UCSD-AML1 (cell line): ENCODE measurements around the gene PRKAR1B.

ENCODE experiments used
- DNase-seq: peaks from one replicate; lab custom pipeline; 2025; ENCODE audit not compliant: unreplicated experiment; lab: John Stamatoyannopoulos, UW

Gene PRKAR1B

GRCh38 chr7:741850-742249, 14.8 kb upstream of the PRKAR1B start:
- no peak for DNase-seq

GRCh38 chr7:741191-741671, 14.2 kb upstream of the PRKAR1B start:
- no peak for DNase-seq

GRCh38 chr7:739983-740942, 13.2 kb upstream of the PRKAR1B start:
- DNase-seq = no peak

GRCh38 chr7:739455-739982, 12.4 kb upstream of the PRKAR1B start:
- DNase-seq = no peak

DNA sequence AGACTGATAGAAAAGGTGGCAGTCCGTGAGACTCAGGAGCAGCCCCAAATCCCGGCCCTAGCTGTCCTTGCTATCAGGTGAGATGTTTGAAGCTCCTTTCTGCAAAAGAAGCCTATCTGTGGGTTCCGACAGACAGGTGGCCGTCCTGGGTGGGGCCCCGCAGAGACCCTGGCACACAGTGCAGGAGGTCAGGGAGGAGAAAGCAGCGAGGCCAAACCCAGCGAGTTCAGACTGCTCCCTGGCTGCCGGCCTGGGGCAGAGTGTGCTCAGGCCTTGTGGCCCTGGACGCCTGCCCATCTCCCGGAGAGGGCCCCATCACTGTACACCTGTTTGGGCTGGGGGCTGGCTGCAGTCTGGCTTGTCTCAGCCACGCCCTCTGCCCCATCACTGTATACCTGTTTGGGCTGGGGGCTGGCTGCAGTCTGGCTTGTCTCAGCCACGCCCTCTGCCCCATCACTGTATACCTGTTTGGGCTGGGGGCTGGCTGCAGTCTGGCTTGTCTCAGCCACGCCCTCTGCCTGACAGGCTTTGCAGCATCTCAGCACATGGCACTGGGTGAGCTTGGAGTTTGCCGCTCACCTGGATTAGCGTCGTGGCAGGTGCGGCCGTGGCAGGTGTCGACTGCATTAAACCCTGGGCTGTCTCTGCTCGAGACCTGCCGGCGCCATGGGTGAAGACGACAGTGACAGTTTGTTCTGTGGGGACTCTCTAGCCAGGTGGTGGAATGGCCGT, 11.8 kb upstream of the PRKAR1B start:
- no peak for DNase-seq

- no peak for DNase-seq
These were observed 11.2 kb upstream of the PRKAR1B start for GRCh38 chr7:738241-738640.

DNA sequence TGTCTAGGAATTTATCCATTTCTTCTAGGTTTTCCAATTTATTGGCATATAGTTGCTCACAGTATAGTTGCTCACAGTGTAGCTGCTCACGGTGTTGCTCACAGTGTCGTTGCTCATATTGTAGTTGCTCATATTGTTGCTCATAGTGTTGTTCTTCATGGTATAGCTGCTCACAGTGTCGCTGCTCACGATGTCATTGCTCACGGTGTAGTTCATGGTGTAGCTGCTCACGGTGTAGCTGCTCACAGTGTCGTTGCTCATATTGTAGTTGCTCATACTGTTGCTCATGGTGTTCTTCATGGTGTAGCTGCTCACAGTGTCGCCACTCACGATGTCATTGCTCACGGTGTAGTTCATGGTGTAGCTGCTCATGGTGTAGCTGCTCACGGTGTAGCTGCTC, 7.7 kb upstream of the PRKAR1B start:
- no peak for DNase-seq

DNA sequence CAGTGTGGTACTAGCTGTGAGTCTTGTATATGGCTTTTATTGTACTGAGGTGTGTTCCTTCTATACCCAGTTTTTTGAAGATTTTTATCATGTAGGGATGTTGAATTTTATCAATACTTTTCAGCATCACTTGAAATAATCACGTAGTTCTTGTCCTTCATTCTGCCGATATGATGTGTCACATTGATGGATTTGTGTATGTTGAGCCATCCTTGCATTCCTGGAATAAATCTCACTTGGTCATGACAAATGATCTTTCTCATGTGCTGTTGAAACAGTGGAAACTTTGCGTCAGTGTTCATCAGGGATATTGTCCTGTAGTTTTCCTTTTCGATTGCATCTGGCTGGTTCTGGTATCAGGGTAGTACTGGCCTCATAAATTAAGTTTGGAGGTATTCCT, 7.1 kb upstream of the PRKAR1B start:
- no peak for DNase-seq

GRCh38 chr7:732556-732955, 5.5 kb upstream of the PRKAR1B start:
- no peak for DNase-seq

DNA sequence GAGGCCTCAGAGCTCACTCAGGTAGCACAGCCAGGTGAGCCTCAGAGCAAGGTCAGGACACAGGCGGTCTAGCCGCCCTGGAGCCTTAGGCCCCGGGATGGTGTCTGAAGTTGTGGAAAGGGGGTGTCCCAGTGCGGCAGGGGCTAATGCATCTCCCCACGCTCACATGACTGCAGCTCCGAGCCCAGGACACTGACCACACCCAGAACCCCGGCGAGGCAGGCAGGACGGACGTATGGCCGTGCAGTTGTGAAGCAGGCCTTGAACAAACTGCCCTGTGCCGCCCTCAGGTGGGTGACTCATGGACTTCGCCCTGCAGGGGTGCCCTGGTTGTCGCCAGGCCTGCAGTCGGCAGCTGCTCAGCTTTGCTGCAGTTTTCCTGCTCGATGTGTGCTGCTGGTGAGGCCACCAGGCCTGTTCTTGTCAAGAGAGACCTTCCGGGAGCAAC, 5.0 kb upstream of the PRKAR1B start:
- DNase-seq = no peak

DNA sequence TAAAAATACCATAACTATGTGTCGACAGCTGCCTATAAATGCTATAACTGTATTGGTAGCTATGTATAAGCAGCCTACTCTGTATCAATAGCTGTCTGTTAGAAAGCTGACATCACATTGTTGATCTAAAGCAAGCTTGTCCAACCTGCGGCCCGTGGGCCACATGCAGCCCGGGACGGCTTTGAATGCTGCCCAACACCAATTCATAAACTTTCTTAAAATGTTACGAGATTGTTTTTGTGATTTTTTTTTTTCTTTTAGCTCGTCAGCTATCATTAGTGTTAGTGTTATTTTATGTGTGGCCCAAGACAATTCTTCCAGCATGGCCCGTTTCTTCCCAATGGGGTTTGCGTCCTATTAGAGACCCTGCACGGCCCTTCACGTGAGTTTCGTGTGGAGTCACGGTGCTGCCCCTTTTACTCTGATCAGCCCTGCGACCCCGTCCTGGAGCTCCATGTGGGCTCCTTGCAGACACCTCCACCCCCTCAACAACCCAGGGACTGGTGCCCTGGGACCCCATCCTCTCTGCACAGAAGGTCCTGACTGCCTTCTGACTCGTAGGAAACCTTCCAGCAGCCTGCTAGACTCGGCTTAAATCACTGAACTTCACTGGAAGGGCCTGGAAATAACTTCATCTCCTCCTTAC, 4.5 kb upstream of the PRKAR1B start:
- DNase-seq = no peak

DNA sequence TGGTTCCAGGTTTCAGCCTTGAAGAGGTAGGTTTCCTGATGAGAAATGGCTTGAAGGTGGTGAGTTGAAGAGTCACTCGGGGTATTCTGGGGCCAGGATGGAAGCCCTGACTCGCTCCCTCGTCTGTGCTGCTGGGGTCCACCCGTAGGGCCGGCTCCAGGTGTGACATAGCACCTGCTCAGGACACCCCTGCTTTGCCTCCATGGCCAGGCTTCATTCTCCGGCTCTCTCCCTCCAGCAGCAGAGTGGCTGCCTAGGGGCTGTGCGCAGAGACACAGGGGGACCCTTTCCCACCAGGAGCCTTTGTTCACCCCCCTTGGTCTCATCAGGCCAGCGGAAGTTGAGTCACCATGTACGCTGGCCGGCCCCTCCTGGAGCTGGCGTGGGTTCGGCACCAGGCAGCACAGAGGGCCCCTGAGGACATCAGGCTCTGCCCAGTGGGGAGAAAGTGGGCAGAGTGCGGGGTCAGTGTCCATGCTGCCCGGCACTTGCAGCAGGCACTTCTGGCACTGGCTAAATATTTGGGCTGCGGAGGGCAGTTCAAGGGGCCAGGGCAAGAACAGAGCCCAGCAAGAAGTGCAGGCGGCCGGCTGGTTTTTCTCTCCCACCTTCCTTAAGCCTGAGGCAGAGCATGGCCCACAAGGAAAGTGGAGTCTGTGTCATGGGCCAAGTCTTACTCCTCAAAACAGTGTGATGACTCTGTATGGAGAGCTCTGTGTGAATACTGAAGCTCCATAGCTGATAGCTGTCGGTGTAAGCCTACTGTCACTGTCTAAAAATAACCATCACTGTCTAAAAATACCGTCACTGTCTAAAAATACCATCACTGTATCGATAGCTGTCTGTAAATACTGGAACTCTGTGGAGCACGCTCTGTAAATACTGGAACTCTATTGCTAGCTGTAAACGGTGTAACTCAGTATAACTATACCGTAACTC, 3.7 kb upstream of the PRKAR1B start:
- DNase-seq = no peak

DNA sequence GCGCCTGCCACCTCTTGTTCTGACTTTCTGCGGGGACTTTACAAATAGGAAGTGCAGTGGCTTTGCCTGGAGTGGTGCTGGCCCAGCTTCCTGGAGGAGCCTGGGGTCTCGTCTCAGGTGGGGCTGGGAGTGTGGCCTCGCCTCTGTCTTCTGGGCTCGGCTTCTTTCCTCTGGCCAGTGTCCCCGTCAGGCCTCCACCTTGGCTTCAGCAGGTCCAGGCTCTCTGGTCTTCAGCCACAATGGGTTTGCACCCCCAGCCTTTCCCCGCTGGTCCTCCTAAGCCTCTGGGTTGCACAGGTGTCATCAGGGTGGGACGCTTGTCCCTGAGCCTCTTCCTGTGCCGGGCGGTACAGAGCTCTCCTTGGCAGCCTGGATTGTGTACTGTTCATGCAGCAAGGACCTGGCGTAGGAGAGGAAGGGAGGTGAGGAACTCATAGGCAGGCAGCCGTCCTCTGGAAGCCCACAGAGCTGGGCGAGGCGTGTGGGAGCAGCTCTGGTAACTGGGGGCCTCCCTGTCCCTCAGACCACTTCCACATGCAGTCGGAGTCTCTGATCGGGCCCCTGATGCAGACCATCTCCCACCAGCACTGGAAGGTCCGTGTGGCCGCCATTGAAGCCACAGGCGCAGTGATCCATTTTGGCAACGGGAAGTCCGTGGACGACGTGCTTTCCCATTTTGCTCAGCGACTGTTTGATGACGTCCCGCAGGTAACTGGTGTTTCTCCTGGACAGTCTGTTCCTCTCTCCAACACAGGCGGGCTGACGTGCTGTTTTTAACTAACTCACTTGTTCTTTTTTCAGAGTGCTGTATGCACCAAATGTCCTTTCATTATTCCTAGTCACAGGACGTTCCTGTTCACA, 2.3 kb upstream of the PRKAR1B start:
- no peak for DNase-seq

DNA sequence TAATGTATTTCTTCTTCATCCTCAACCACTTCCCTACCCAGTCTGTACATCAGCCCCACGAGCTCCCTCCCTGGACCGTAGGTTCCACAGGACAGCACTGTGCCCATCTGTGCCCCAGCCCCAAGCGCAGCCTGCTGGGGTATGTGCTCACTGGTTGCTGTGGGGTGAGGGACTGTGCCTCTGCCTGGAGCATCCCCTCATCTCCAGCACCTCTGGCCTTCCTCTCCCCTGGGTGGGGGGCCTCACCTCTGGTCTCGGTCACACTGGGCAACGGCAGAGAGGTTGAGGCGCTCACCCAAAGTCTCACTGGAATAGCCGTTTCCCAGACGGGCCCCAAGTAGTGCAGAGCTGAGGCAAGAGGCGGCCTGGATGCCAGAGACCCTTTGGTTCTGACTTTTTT, 1.5 kb upstream of the PRKAR1B start:
- no peak for DNase-seq

GRCh38 chr7:727806-728460, 852 bp upstream of the PRKAR1B start:
- no peak for DNase-seq

DNA sequence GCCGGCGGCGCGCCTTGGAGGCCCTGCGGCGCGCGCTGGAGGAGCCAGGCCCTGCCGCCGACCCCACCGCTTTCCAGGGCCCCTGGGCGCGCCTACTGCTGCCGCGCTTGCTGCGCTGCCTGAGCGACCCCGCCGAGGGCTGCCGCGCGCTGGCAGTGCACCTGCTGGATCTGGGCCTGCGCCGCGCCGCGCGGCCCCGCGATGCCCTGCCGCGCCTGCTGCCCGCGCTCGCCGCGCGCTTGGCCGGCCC, 302 bp downstream of the PRKAR1B start:
- DNase-seq = no peak

DNA sequence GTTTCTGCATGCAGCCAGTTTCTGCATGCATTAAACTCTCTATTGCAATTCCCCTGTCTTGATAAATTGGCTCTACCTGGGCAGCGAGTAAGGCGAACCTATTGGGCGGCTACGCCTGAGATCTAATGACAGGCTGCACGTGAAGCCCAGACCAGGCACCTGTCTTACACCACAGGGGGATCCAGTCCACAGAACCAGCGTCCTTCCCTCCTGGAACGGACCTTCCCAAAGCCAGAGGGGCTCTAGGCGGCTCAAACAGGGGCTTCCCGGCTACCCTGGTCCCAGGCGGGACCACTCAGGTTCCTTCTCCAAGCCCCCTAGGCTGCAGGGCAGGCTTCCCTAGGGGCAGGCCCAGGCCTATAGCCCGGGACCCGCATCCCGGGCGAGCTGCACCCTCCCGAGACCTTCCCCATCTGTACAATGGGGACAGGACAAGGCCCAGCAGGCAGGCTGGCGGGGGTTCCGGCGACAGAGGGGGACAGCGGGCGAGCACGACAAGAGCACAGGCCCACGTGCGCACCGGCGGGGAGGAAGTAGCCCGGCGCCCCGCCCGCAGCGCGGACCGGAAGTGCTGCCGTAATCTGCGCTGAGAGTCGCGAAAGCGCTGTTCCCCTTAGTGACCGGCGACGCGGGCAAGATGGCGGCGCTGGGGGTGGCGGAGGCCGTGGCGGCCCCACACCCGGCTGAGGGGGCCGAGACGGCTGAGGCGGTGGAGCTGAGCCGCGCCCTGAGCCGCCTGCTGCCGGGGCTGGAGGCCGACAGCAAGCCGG, 812 bp downstream of the PRKAR1B start, which contains the start of gene DNAAF5:
DNAAF5 (plus strand) TSS at position 616 of the 770 bp plus-strand sequence; CDS start at position 638, 22 bp downstream.
- peak; percentile 75 for DNase-seq
